ENCODE data around the gene PIP5K1A. TPM values are rescaled to one million over a fixed set of nuclear protein-coding genes. Genes with fewer than 3 reads are reported as not detected.

The PIP5K1A gene
- total RNA-seq, 1 donor, result 67.7 TPM

GRCh38 chr1:151289080-151289935 lies 91.0 kb downstream of the PIP5K1A start:
- no peak overlapping the region for H3K27ac ChIP-seq (ENCODE audit: low read depth, low read length)
- no peak overlapping the region for H2AFZ ChIP-seq (ENCODE audit: low read length)
- H3K27me3 ChIP-seq (ENCODE audit: insufficient read depth, low read length), result no peaks in the 10 kb centered on the region
- H3K4me1 ChIP-seq (ENCODE audit: insufficient read depth, low read length), result no peaks in the 10 kb centered on the region
- no peaks in the 10 kb centered on the region for H3K9me3 ChIP-seq (ENCODE audit: low read depth, low read length)
- no peak overlapping the region for H3K4me3 ChIP-seq (ENCODE audit: insufficient read depth, low read length)
- DNase-seq (ENCODE audit: insufficient read length, low spot score, missing footprints), result peak; percentile 80
- peaks cover 22% of the 10 kb centered on the region for H3K79me2 ChIP-seq (ENCODE audit: insufficient read depth, low read length)
- TF ChIP-seq CTCF (IDR thresholded peaks at IDR 0.05; ENCODE audit: extremely low read depth, low read depth, low read length), result no peak
- peaks cover 76% of the 10 kb centered on the region for H3K36me3 ChIP-seq (ENCODE audit: insufficient read depth, low read length)
- no peak overlapping the region for H3K4me2 ChIP-seq (ENCODE audit: insufficient read depth, low read length)
- peaks cover 16% of the 10 kb centered on the region for H4K20me1 ChIP-seq (ENCODE audit: insufficient read depth, low read length)

- peak; percentile 78 for DNase-seq (ENCODE audit: insufficient read length, low spot score, missing footprints)
- Histone ChIP-seq H3K4me2 (ENCODE audit: insufficient read depth, low read length) (no peak overlapping the region), H4K20me1 (ENCODE audit: insufficient read depth, low read length) (peaks cover 10% of the 10 kb centered on the region), H3K79me2 (ENCODE audit: insufficient read depth, low read length) (peaks cover 14% of the 10 kb centered on the region), H3K4me3 (ENCODE audit: insufficient read depth, low read length) (no peak overlapping the region), H2AFZ (ENCODE audit: low read length) (no peak overlapping the region), H3K27me3 (ENCODE audit: insufficient read depth, low read length) (no peaks in the 10 kb centered on the region), H3K27ac (ENCODE audit: low read depth, low read length) (no peak overlapping the region), H3K4me1 (ENCODE audit: insufficient read depth, low read length) (no peaks in the 10 kb centered on the region), H3K36me3 (ENCODE audit: insufficient read depth, low read length) (peaks cover 80% of the 10 kb centered on the region), H3K9me3 (ENCODE audit: low read depth, low read length) (no peaks in the 10 kb centered on the region)
- no peak for TF ChIP-seq CTCF (IDR thresholded peaks at IDR 0.05; ENCODE audit: extremely low read depth, low read depth, low read length)
Observed at GRCh38 chr1:151289991-151290708, 91.8 kb downstream of the PIP5K1A start.

GRCh38 chr1:151290709-151291303 lies 92.5 kb downstream of the PIP5K1A start:
- peaks cover 12% of the 10 kb centered on the region for H3K79me2 ChIP-seq (ENCODE audit: insufficient read depth, low read length)
- no peak overlapping the region for H3K4me3 ChIP-seq (ENCODE audit: insufficient read depth, low read length)
- peaks cover 78% of the 10 kb centered on the region for H3K36me3 ChIP-seq (ENCODE audit: insufficient read depth, low read length)
- no peaks in the 10 kb centered on the region for H3K9me3 ChIP-seq (ENCODE audit: low read depth, low read length)
- DNase-seq (ENCODE audit: insufficient read length, low spot score, missing footprints), result peak; percentile 5
- TF ChIP-seq CTCF (IDR thresholded peaks at IDR 0.05; ENCODE audit: extremely low read depth, low read depth, low read length), result no peak
- no peaks in the 10 kb centered on the region for H3K27me3 ChIP-seq (ENCODE audit: insufficient read depth, low read length)
- H3K4me1 ChIP-seq (ENCODE audit: insufficient read depth, low read length), result no peaks in the 10 kb centered on the region
- H3K27ac ChIP-seq (ENCODE audit: low read depth, low read length), result no peak overlapping the region
- no peak overlapping the region for H3K4me2 ChIP-seq (ENCODE audit: insufficient read depth, low read length)
- no peak overlapping the region for H2AFZ ChIP-seq (ENCODE audit: low read length)
- H4K20me1 ChIP-seq (ENCODE audit: insufficient read depth, low read length), result peaks cover 10% of the 10 kb centered on the region

All from osteoblast (primary cell).